NCI-H146 treated with DMSO at 0.1 percent for 48 hours (cell line): Measurements from ENCODE around the gene TTC23.

Source experiments
- DNase-seq: peaks from one replicate; lab custom pipeline; 2025; ENCODE audit not compliant: unreplicated experiment; lab: John Stamatoyannopoulos, UW

The TTC23 gene

GRCh38 chr15:99086327-99086667 lies 163.1 kb downstream of the TTC23 start:
- DNase-seq, result no peak
